ENCODE results near the gene NOTO. TPM values are rescaled to one million over a fixed set of nuclear protein-coding genes. Genes with fewer than 3 reads are reported as not detected.

The NOTO gene, protein sequence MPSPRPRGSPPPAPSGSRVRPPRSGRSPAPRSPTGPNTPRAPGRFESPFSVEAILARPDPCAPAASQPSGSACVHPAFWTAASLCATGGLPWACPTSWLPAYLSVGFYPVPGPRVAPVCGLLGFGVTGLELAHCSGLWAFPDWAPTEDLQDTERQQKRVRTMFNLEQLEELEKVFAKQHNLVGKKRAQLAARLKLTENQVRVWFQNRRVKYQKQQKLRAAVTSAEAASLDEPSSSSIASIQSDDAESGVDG
- total RNA-seq (2021) = 0.11 and 0.41 TPM in 2 replicates
- percentile 20 among the genes with signal in this experiment for Bru-seq, nascent RNA
- BruChase-seq, experiment 1, labeled RNA remaining after a 2-hour chase = percentile 8 among the genes with signal in this experiment
- percentile 27 among the genes with signal in this experiment for BruChase-seq, experiment 2, labeled RNA remaining after a 6-hour chase
- long read RNA-seq, partial matches to known transcripts = 0 of 1 reads
- long read RNA-seq, other reads (novel, unspliced or antisense) = 1 of 1 reads

DNA sequence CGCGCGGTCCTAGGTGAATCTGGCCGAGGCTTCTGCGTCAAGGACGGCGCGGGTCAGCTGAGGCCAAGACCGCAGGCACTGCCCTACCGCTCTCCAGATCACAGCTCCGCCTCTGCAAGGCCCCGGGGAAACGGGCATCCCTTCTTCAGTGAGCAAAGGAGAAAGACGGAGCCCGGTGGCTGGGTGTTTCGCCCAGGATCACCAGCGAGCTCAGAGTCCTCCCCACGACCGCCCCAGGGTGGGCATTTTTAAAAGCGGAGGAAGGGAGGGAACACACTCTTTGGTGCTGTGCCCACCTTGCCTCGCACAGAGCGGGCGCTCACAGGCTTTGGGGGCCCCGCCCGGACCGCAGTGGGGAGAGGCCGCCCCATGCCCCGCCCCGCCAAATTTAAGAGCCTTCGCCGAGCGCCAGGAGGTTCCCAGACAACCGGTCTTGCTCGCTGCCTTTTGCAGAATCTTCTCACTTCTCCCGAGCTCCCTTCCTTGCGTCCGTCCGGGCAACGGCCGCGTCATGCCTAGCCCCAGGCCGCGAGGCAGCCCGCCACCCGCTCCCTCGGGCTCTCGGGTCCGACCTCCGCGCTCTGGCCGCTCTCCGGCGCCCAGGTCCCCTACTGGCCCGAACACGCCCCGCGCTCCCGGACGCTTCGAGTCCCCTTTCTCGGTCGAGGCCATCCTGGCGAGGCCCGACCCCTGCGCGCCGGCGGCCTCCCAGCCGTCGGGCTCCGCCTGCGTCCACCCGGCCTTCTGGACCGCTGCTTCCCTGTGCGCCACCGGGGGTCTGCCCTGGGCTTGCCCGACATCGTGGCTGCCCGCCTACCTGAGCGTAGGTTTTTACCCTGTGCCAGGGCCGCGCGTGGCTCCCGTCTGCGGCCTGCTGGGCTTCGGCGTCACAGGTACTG lies at the start of gene NOTO:
NOTO (plus strand) TSS at position 419 of the 899 bp plus-strand sequence; CDS start at position 512, 93 bp downstream.
- POLR2A ChIA-PET (ENCODE audit: low non-redundant PET) = interaction anchor here (0.6 kb wide), 1 partner anchor 236 kb away, joined by 3 read pairs; no protein-coding TSS in a partner anchor
- H3K27me3 ChIP-seq (replicated peaks; ENCODE audit: insufficient read depth, low read depth, low read length, poor library complexity) = peaks cover 34% of the 10 kb centered on the region
- no peaks in the 10 kb centered on the region for H3K36me3 ChIP-seq (ENCODE audit: insufficient read depth, low read length, poor library complexity, severe bottlenecking)
- intact Hi-C loops (cut with micrococcal nuclease; ENCODE audit: unreplicated experiment) = no loop called here
- BruUV-seq (replicated peaks) = no TSS peak
- no peak within 1 kb of the TSS for H3K27ac ChIP-seq (ENCODE audit: low read depth, low read length, poor library complexity, severe bottlenecking)
- TF ChIP-seq EZH2 (IDR thresholded peaks at IDR 0.05; ENCODE audit: borderline replicate concordance, low read depth, low read length, poor library complexity, severe bottlenecking) = peak; percentile 91
- TF ChIP-seq, protein P1, sequence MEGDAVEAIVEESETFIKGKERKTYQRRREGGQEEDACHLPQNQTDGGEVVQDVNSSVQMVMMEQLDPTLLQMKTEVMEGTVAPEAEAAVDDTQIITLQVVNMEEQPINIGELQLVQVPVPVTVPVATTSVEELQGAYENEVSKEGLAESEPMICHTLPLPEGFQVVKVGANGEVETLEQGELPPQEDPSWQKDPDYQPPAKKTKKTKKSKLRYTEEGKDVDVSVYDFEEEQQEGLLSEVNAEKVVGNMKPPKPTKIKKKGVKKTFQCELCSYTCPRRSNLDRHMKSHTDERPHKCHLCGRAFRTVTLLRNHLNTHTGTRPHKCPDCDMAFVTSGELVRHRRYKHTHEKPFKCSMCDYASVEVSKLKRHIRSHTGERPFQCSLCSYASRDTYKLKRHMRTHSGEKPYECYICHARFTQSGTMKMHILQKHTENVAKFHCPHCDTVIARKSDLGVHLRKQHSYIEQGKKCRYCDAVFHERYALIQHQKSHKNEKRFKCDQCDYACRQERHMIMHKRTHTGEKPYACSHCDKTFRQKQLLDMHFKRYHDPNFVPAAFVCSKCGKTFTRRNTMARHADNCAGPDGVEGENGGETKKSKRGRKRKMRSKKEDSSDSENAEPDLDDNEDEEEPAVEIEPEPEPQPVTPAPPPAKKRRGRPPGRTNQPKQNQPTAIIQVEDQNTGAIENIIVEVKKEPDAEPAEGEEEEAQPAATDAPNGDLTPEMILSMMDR (conservative IDR thresholded peaks at IDR 0.05; ENCODE audit: low read depth, low read length) = no peak
- H3K4me1 ChIP-seq (ENCODE audit: insufficient read depth, low read length, poor library complexity, severe bottlenecking) = no peaks in the 10 kb centered on the region
- no peak for DNase-seq (ENCODE audit: low spot score)
- CTCF ChIA-PET = no interaction called here
- peaks cover 6% of the 10 kb centered on the region for H3K9me3 ChIP-seq (ENCODE audit: low read depth, low read length, poor library complexity, severe bottlenecking)
- H3K4me3 ChIP-seq (ENCODE audit: low read depth, low read length, poor library complexity, severe bottlenecking) = peak within 1 kb of the TSS; percentile 37

GRCh38 chr2:73156539-73157124 lies 45.7 kb upstream of the NOTO start:
- Histone ChIP-seq H3K9me3 (ENCODE audit: low read depth, low read length, poor library complexity, severe bottlenecking) (no peaks in the 10 kb centered on the region), H3K27ac (ENCODE audit: low read depth, low read length, poor library complexity, severe bottlenecking) (no peak overlapping the region), H3K36me3 (ENCODE audit: insufficient read depth, low read length, poor library complexity, severe bottlenecking) (no peaks in the 10 kb centered on the region), H3K4me1 (ENCODE audit: insufficient read depth, low read length, poor library complexity, severe bottlenecking) (peaks cover 2% of the 10 kb centered on the region), H3K4me3 (ENCODE audit: low read depth, low read length, poor library complexity, severe bottlenecking) (no peak overlapping the region), H3K27me3 (replicated peaks; ENCODE audit: insufficient read depth, low read depth, low read length, poor library complexity) (no peaks in the 10 kb centered on the region)
- CTCF ChIA-PET = interaction anchor here (0.6 to 2.8 kb wide), 5 partner anchors 44 to 263 kb away, joined by 4 to 16 read pairs (median 7); partner anchors contain the start of gene RAB11FIP5
- DNase-seq (ENCODE audit: low spot score) = peak; percentile 69
- no peak for TF ChIP-seq EZH2 (IDR thresholded peaks at IDR 0.05; ENCODE audit: borderline replicate concordance, low read depth, low read length, poor library complexity, severe bottlenecking)
- TF ChIP-seq, protein P1 (conservative IDR thresholded peaks at IDR 0.05; ENCODE audit: low read depth, low read length) = peak; percentile 93
- intact Hi-C loops (cut with micrococcal nuclease; ENCODE audit: unreplicated experiment) = loop anchor here (1.0 kb wide), 1 partner anchor 71 kb away; no protein-coding TSS in a partner anchor
- POLR2A ChIA-PET (ENCODE audit: low non-redundant PET) = no interaction called here
- no TSS peak for BruUV-seq (replicated peaks)
